GM15510 (cell line): Measurements from ENCODE around the gene SDK2.

Experiments used
- POLR2A ChIP-seq: IDR thresholded peaks from 3 replicates; pipeline ENCODE4 v1.6.1; 2011; ENCODE audit warnings: borderline replicate concordance; ENCODE audit not compliant: insufficient read length; ENCODE audit errors: extremely low read depth

The SDK2 gene

DNA sequence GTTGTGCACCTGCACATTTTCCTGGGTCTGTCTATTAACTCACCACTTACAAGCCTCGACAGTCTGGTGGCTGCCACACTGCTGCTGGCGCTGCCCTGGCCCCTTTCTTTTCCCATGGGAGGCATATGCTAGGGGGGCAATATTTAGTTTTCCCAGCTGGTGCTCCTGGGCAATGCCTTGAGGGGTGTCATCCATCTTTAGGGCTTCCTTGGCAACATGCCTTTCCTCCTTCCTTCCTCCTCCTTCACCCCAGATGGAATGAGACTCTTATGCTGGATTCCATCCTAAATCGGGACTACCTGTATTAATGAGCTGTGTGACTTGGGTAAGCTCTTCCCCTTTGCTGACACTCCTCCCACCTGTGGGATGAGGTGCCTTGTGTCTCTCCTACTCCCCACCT lies 267.6 kb downstream of the SDK2 start:
- TF ChIP-seq POLR2A, result no peak

DNA sequence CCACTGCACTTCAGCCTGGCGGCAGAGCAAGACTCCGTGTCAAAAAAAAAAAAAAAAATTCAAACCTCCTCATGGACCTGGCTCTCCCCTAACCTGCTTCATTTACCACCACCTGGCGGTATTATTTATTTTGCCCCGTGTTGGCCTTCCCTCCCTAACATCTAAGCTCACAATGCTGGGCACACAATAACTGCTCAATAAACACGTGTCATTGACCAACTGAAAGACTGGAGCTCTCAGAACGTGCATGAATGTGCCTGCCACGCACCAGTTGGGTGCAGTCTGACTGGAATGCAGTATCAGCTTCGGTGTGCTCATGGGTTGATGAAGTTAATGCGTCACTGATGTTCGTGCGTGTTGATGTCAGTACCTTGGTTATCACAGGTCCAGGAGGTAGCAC lies 268.1 kb downstream of the SDK2 start:
- TF ChIP-seq POLR2A, result no peak

DNA sequence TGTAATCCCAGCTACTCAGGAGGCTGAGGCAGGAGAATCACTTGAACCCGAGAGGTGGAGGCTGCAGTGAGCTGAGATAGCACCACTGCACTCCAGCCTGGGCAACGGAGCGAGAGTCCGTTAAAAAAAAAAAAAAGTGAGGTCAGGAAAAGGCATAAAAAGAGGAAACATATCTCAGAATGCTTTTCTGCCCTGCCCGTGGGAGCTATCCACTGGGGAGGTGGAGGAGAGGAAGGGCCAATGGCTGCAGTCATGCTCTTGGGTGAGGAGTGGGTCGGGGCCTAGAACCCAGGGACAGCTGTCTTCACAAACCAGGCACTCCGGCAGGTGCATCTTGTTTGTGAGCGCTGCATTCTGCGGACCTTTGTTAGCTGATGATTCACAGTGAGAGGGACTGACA lies 272.4 kb downstream of the SDK2 start:
- TF ChIP-seq POLR2A, result no peak

GRCh38 chr17:73371285-73371684 lies 273.0 kb downstream of the SDK2 start:
- TF ChIP-seq POLR2A, result no peak

DNA sequence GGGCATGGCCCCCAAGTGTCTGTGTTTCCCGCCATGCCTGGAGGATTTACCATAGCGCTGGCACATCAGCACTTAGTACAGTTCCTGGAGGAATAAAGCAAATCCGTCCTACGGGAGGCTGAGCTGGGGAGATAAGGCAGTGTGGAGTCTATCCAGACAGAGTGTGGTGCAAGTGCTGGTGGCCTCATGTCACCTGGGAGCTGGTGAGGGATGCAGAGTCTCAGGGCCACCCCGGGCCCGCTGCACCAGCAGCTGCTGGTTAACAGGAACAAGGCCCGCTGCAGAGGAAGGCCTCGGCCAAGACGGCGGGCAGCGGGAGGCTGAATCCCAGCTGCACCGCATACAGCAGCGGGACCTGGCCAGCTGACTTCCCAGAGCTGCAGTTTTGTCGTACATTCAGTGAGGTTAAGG lies 275.1 kb downstream of the SDK2 start:
- TF ChIP-seq POLR2A, result no peak

GRCh38 chr17:73368085-73368631 lies 276.1 kb downstream of the SDK2 start:
- TF ChIP-seq POLR2A, result no peak

GRCh38 chr17:73365906-73366623 lies 278.2 kb downstream of the SDK2 start:
- no peak for TF ChIP-seq POLR2A

GRCh38 chr17:73365301-73365874 lies 278.9 kb downstream of the SDK2 start:
- no peak for TF ChIP-seq POLR2A

- TF ChIP-seq POLR2A, result no peak
Measured at GRCh38 chr17:73364155-73364522, 280.1 kb downstream of the SDK2 start.

DNA sequence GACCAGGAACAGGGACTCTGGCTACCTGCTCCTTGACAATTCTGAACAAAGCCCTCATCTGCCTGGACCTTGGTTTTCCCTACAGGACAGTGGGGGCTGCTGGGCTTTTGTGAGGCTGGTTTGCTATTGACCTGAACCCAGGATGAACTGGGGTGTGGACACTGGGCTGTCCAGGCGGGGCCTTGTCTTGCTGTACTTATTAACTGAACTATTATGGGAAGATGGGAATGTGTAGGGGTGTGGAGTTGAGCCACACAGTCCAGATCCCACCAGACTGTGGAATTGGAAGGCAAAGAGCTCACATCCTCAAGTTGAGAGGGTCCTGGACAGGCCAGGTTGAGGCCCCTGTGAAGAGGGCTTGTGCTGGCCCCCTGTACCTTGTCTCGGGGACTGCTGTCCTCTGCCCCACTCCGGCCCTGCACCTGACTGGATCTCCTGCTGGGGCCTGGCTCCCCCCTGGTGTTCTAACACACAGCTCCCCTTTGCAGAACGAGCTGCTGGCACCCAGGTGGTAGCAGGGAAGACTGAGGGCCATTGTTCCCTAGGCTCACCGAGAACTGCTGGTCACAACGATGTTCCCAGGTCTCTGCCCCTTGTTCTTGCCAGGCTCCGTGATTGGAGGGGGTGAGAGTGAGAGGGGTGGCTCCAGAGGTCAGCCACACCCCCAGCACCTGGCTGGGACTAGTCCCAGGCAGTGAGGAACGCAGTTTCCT lies 280.6 kb downstream of the SDK2 start:
- TF ChIP-seq POLR2A, result no peak

DNA sequence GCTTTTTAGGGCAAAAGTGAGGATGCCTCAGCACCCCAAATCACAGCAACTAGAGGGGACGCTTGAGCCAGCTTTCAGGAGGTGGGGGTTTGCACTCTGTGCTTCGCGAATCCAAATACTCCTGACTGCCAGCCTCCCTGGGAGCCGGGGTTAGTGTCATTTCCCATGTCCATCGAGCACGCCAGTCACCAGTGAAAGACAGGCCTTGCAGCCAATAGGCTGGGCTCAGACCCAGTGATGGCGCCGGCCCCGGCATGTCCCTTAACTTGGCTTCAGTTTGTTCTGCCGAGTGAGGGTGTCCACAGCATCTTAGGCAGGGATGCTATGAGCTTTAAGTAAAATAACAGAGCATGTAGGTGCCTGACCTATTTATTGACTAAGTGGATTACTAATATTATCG lies 281.5 kb downstream of the SDK2 start:
- no peak for TF ChIP-seq POLR2A

- TF ChIP-seq POLR2A, result no peak
Measured at GRCh38 chr17:73360961-73361761, 283.1 kb downstream of the SDK2 start.

GRCh38 chr17:73359987-73360410 lies 284.2 kb downstream of the SDK2 start:
- no peak for TF ChIP-seq POLR2A

GRCh38 chr17:73359352-73359751 lies 284.9 kb downstream of the SDK2 start:
- TF ChIP-seq POLR2A, result no peak

DNA sequence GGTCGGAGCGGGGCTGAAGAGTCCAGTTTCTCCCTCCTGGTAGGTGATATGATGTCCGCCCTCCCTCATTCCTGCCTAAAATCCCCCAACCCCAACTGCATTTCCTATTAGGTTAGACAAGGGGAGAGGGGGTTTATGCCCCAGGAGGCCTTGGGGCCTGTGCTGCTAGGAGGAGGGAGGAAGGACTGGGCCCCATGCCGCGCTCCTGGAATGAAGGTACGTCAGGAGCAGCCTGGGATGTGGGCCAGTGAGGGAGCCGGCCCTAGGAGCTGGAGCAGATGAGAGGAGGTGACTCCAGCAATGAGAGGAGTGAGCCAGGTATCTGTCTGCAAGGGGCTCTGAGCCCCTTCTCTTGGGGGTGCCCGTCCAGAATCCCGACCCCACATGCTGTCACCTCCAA lies 285.6 kb downstream of the SDK2 start:
- no peak for TF ChIP-seq POLR2A

DNA sequence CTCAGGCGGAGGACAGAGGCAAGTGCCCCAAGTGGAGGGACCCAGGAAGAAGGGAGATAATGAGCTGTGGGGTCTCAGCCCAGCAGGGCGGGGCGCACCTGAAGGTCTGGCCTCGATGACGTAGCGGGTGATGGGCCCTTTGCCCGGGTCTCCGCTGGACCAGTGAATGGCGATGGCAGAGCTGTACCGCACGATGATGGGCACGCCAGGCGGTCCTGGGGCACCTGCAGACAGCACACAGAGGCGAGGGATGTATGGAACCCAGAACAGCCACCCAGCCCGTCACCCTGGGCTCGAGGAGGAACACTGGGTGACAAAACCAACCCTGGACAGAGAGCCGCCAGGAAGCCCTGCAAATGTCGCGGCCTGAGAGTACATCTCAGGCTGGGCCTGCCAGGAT lies 286.3 kb downstream of the SDK2 start:
- no peak for TF ChIP-seq POLR2A

DNA sequence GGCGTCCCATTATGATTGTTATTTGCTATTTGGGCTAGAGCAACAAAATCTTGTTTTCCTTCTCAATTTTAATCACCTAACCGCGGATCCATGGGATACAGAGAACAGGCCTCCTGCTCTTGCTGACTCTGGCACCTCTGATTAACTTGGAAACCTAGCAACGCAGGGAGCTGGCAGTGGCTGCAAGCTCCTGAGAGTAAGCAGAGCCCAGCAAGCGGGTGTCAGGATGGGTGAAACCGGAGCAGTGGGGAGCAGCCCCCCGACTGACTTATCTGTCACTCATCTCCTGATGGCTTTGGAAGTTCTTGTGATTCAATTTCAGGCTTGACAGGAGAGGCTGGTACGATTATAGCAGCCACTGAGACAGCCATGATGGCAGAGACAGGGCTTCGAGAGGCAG lies 286.9 kb downstream of the SDK2 start:
- no peak for TF ChIP-seq POLR2A
